ENCODE measurements around the gene SRRD. TPM values are rescaled to one million over a fixed set of nuclear protein-coding genes. Genes with fewer than 3 reads are reported as not detected.

The SRRD gene
- total and polyA plus RNA-seq, 2 donors, result 18.3 to 18.5 TPM

DNA sequence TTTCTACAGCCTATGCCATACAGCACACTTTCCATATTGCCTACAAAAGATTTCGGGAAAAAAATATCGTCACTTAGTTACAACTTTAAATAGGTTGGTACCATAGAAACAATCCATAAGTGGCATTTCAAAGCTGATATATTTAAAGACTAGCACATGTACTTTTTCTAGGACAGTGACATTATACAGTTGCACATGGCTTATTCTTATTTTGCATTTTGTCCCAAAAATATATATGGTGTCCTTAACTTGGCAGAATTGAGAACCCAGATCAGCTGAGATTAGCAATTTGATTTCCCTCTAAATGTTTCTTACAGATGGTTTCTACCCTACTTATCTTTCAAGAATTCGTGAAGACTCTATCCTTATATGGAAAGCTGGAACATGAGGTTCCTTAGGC is 32.3 kb downstream of the SRRD start:
- no peak overlapping the region for H3K27ac ChIP-seq (ENCODE audit: low read depth in 1 of 2, low read length in 1 of 2)
- H3K4me3 ChIP-seq (ENCODE audit: low read length in 2 of 2), result no peak overlapping the region
- DNase-seq (ENCODE audit: low read depth in 6 of 9, low spot score in 9 of 9), result no peak
- H3K27me3 ChIP-seq (ENCODE audit: control insufficient read depth in 2 of 2, insufficient read depth in 1 of 2, low read length in 1 of 2), result no peaks in the 10 kb centered on the region
- WGBS, result 95% methylated on average over 3 of the region's 3 CpGs
- H3K36me3 ChIP-seq (ENCODE audit: control insufficient read depth in 2 of 2, insufficient read depth in 2 of 2, low read length in 1 of 2), result no peaks in the 10 kb centered on the region
- no peaks in the 10 kb centered on the region for H3K9me3 ChIP-seq (ENCODE audit: control insufficient read depth in 2 of 2, insufficient read depth in 1 of 2, low read length in 1 of 2)
- H3K4me1 ChIP-seq (ENCODE audit: control insufficient read depth in 2 of 2, insufficient read depth in 2 of 2, low read length in 2 of 2), result peaks cover 7 to 14% of the 10 kb centered on the region in 2 donors

DNA sequence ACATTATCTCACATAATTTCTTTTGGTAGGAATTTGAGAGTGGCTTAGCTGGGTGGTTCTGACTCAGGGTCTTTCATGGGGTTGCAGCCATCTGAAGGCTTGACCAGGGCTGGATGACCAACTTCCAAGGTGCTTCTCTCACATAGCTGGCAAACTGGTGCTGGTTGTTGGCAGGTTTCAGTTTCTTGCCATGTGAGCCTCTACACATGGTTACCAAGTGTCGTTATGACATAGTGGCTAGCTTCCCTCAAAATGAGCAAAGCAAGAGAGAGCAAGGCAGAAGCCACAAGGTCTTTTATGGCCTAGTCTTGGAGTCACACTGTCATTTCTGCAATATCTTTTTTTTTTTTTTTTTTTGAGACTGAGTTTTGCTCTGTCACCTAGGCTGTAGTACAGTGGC is 32.8 kb downstream of the SRRD start:
- H3K4me1 ChIP-seq (ENCODE audit: control insufficient read depth in 2 of 2, insufficient read depth in 2 of 2, low read length in 2 of 2), result peaks cover 7 to 8% of the 10 kb centered on the region in 2 donors
- no peaks in the 10 kb centered on the region for H3K9me3 ChIP-seq (ENCODE audit: control insufficient read depth in 2 of 2, insufficient read depth in 1 of 2, low read length in 1 of 2)
- H3K36me3 ChIP-seq (ENCODE audit: control insufficient read depth in 2 of 2, insufficient read depth in 2 of 2, low read length in 1 of 2), result no peaks in the 10 kb centered on the region
- 95% methylated on average over 1 of the region's 1 CpG for WGBS
- no peaks in the 10 kb centered on the region for H3K27me3 ChIP-seq (ENCODE audit: control insufficient read depth in 2 of 2, insufficient read depth in 1 of 2, low read length in 1 of 2)
- DNase-seq (ENCODE audit: low read depth in 6 of 9, low spot score in 9 of 9), result no peak
- no peak overlapping the region for H3K27ac ChIP-seq (ENCODE audit: low read depth in 1 of 2, low read length in 1 of 2)
- no peak overlapping the region for H3K4me3 ChIP-seq (ENCODE audit: low read length in 2 of 2)

GRCh38 chr22:26517429-26517828 is 33.8 kb downstream of the SRRD start:
- H3K27ac ChIP-seq (ENCODE audit: low read depth in 1 of 2, low read length in 1 of 2), result no peak overlapping the region
- no peaks in the 10 kb centered on the region for H3K36me3 ChIP-seq (ENCODE audit: control insufficient read depth in 2 of 2, insufficient read depth in 2 of 2, low read length in 1 of 2)
- no peaks in the 10 kb centered on the region for H3K9me3 ChIP-seq (ENCODE audit: control insufficient read depth in 2 of 2, insufficient read depth in 1 of 2, low read length in 1 of 2)
- no peaks in the 10 kb centered on the region for H3K27me3 ChIP-seq (ENCODE audit: control insufficient read depth in 2 of 2, insufficient read depth in 1 of 2, low read length in 1 of 2)
- H3K4me1 ChIP-seq (ENCODE audit: control insufficient read depth in 2 of 2, insufficient read depth in 2 of 2, low read length in 2 of 2), result peaks cover 6 to 7% of the 10 kb centered on the region in 2 donors
- H3K4me3 ChIP-seq (ENCODE audit: low read length in 2 of 2), result no peak overlapping the region
- 98% methylated on average over 5 of the region's 5 CpGs for WGBS
- no peak for DNase-seq (ENCODE audit: low read depth in 6 of 9, low spot score in 9 of 9)

DNA sequence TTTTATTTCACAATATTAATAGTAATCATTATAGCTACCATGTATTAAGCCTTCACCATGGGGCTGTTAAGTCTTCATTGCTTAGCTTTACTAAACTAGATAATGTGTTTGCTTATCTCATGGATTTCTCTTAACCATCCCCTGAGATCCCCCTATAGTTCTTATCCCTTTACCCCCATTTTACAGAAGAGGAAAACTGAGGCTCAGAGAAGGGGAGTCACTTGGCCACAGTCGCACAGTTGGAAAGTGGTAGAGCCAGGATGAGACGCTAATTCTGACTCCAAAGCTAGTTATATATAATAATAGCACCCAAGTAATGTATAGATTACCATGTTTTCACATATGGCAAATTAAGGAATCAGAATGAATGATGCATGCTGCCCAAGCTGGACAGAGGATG is 38.3 kb downstream of the SRRD start:
- no peak for DNase-seq (ENCODE audit: low read depth in 6 of 9, low spot score in 9 of 9)
- Histone ChIP-seq H3K9me3 (ENCODE audit: control insufficient read depth in 2 of 2, insufficient read depth in 1 of 2, low read length in 1 of 2) (no peaks in the 10 kb centered on the region), H3K27me3 (ENCODE audit: control insufficient read depth in 2 of 2, insufficient read depth in 1 of 2, low read length in 1 of 2) (no peaks in the 10 kb centered on the region), H3K27ac (ENCODE audit: low read depth in 1 of 2, low read length in 1 of 2) (no peak overlapping the region), H3K4me1 (ENCODE audit: control insufficient read depth in 2 of 2, insufficient read depth in 2 of 2, low read length in 2 of 2) (no peaks in the 10 kb centered on the region), H3K36me3 (ENCODE audit: control insufficient read depth in 2 of 2, insufficient read depth in 2 of 2, low read length in 1 of 2) (peaks cover 8 to 17% of the 10 kb centered on the region in 2 donors), H3K4me3 (ENCODE audit: low read length in 2 of 2) (no peak overlapping the region)
- over 99% methylated on average over 2 of the region's 2 CpGs for WGBS

GRCh38 chr22:26522592-26522991 is 38.9 kb downstream of the SRRD start:
- Histone ChIP-seq H3K4me1 (ENCODE audit: control insufficient read depth in 2 of 2, insufficient read depth in 2 of 2, low read length in 2 of 2) (no peaks in the 10 kb centered on the region), H3K27ac (ENCODE audit: low read depth in 1 of 2, low read length in 1 of 2) (no peak overlapping the region), H3K36me3 (ENCODE audit: control insufficient read depth in 2 of 2, insufficient read depth in 2 of 2, low read length in 1 of 2) (peaks cover 12 to 21% of the 10 kb centered on the region in 2 donors), H3K9me3 (ENCODE audit: control insufficient read depth in 2 of 2, insufficient read depth in 1 of 2, low read length in 1 of 2) (no peaks in the 10 kb centered on the region), H3K27me3 (ENCODE audit: control insufficient read depth in 2 of 2, insufficient read depth in 1 of 2, low read length in 1 of 2) (no peaks in the 10 kb centered on the region), H3K4me3 (ENCODE audit: low read length in 2 of 2) (no peak overlapping the region)
- DNase-seq (ENCODE audit: low read depth in 6 of 9, low spot score in 9 of 9), result no peak
- over 99% methylated on average over 4 of the region's 4 CpGs for WGBS

DNA sequence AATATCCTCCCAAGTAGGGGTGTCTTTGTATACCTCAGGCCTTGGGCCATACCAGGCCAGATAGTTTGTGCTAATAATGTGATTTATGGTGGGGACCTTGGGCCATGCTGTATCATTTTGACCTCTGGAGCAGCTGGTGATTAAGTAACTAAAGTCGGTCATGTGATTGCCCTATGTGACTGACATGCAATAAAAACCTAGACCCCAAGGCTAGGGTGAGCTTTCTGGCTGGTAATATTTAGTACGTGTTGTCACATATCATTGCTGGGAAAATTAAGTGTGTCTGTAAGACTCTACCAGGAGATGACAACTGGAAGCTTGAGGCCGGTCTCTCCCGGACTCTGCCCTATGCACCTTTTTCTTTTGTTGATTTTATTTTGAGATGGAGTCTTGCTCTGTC is 41.2 kb downstream of the SRRD start:
- Histone ChIP-seq H3K4me3 (ENCODE audit: low read length in 2 of 2) (no peak overlapping the region), H3K27me3 (ENCODE audit: control insufficient read depth in 2 of 2, insufficient read depth in 1 of 2, low read length in 1 of 2) (no peaks in the 10 kb centered on the region), H3K36me3 (ENCODE audit: control insufficient read depth in 2 of 2, insufficient read depth in 2 of 2, low read length in 1 of 2) (peaks cover 23 to 26% of the 10 kb centered on the region in 2 donors), H3K9me3 (ENCODE audit: control insufficient read depth in 2 of 2, insufficient read depth in 1 of 2, low read length in 1 of 2) (no peaks in the 10 kb centered on the region), H3K4me1 (ENCODE audit: control insufficient read depth in 2 of 2, insufficient read depth in 2 of 2, low read length in 2 of 2) (no peaks in the 10 kb centered on the region), H3K27ac (ENCODE audit: low read depth in 1 of 2, low read length in 1 of 2) (no peak overlapping the region)
- 97% methylated on average over 4 of the region's 4 CpGs for WGBS
- no peak for DNase-seq (ENCODE audit: low read depth in 6 of 9, low spot score in 9 of 9)

DNA sequence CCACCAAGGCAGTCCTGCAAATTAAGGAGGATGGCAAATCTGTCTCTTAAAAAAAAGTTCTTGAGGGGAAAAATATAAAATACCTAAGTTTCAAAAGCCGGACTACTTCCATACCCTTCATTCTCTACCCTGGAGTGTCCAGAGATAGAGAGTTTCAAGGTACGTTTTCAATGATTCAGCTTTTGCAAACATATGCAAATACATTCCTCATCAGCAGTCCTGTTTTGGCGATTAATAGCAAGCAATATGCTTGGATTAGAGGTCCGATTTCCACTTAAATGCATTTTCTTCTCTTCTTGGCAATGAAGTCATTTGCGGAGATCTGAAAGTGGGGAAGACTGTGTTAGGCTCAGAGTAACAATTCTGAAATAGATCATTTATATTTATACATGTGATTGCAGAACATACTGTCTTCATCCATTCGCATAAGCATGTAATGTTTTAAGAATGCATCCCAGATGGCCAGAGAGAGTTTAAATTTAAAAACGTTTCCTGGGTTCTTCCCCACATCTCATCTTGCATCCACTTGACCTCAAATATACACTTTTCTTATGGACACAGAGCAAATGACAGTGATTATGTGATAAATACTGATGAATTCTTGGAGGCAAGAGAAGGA is 42.4 kb downstream of the SRRD start:
- Histone ChIP-seq H3K4me1 (ENCODE audit: control insufficient read depth in 2 of 2, insufficient read depth in 2 of 2, low read length in 2 of 2) (no peaks in the 10 kb centered on the region), H3K27me3 (ENCODE audit: control insufficient read depth in 2 of 2, insufficient read depth in 1 of 2, low read length in 1 of 2) (no peaks in the 10 kb centered on the region), H3K36me3 (ENCODE audit: control insufficient read depth in 2 of 2, insufficient read depth in 2 of 2, low read length in 1 of 2) (peaks cover 23 to 26% of the 10 kb centered on the region in 2 donors), H3K4me3 (ENCODE audit: low read length in 2 of 2) (no peak overlapping the region), H3K9me3 (ENCODE audit: control insufficient read depth in 2 of 2, insufficient read depth in 1 of 2, low read length in 1 of 2) (no peaks in the 10 kb centered on the region), H3K27ac (ENCODE audit: low read depth in 1 of 2, low read length in 1 of 2) (no peak overlapping the region)
- no peak for DNase-seq (ENCODE audit: low read depth in 6 of 9, low spot score in 9 of 9)
- WGBS, result 96% methylated on average over 7 of the region's 7 CpGs

GRCh38 chr22:26527167-26527566 is 43.5 kb downstream of the SRRD start:
- H3K27ac ChIP-seq (ENCODE audit: low read depth in 1 of 2, low read length in 1 of 2), result no peak overlapping the region
- H3K27me3 ChIP-seq (ENCODE audit: control insufficient read depth in 2 of 2, insufficient read depth in 1 of 2, low read length in 1 of 2), result no peaks in the 10 kb centered on the region
- DNase-seq (ENCODE audit: low read depth in 6 of 9, low spot score in 9 of 9), result no peak
- H3K4me3 ChIP-seq (ENCODE audit: low read length in 2 of 2), result no peak overlapping the region
- H3K9me3 ChIP-seq (ENCODE audit: control insufficient read depth in 2 of 2, insufficient read depth in 1 of 2, low read length in 1 of 2), result no peaks in the 10 kb centered on the region
- no peaks in the 10 kb centered on the region for H3K4me1 ChIP-seq (ENCODE audit: control insufficient read depth in 2 of 2, insufficient read depth in 2 of 2, low read length in 2 of 2)
- H3K36me3 ChIP-seq (ENCODE audit: control insufficient read depth in 2 of 2, insufficient read depth in 2 of 2, low read length in 1 of 2), result peaks cover 30 to 31% of the 10 kb centered on the region in 2 donors
- 86% methylated on average over 3 of the region's 3 CpGs for WGBS

DNA sequence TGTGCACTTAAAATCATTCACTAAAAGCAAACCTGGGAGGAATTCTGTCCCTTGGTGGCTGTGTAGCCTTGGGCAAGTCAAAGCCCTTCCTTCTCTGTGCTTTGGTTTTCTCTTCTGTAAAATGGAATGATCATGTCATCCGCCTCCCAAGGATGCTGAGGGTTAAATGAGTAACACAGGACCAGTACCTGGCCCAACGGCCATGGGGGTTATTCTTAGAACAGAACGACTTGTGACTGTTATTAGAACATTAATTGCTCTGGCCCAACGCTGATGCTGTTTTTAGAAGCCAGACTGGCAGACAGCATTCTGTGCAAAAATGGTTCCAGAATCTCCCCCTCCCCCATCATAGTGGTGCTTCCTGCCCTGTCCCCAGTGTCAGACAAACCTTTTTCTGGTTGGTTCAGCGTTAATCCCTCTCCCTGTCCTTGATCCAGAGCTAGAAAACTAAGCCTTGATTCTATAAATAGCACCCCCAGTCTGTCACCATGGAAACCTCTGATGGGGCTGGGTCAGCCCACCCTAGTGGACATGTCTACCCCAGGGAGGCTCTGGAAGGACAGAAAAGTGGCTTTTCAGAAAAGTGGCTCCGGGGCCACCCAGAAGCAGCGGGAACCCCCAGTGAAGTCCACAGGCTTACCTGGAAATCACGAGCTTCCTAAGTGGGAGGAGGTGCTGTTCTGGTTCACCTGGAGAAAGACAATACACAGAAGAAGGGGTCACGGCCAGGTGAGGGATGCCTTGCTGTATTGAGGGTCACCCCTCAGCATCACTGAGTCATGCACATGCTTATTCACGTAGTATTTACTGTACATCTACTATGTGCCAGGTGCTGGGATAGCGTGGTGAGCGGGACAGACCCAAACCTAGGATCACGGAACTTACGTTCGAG is 44.1 kb downstream of the SRRD start:
- WGBS, result 90% methylated on average over 15 of the region's 15 CpGs
- H3K4me1 ChIP-seq (ENCODE audit: control insufficient read depth in 2 of 2, insufficient read depth in 2 of 2, low read length in 2 of 2), result no peaks in the 10 kb centered on the region
- H3K27ac ChIP-seq (ENCODE audit: low read depth in 1 of 2, low read length in 1 of 2), result no peak overlapping the region
- no peak overlapping the region for H3K4me3 ChIP-seq (ENCODE audit: low read length in 2 of 2)
- H3K9me3 ChIP-seq (ENCODE audit: control insufficient read depth in 2 of 2, insufficient read depth in 1 of 2, low read length in 1 of 2), result no peaks in the 10 kb centered on the region
- no peak for DNase-seq (ENCODE audit: low read depth in 6 of 9, low spot score in 9 of 9)
- H3K27me3 ChIP-seq (ENCODE audit: control insufficient read depth in 2 of 2, insufficient read depth in 1 of 2, low read length in 1 of 2), result no peaks in the 10 kb centered on the region
- H3K36me3 ChIP-seq (ENCODE audit: control insufficient read depth in 2 of 2, insufficient read depth in 2 of 2, low read length in 1 of 2), result peaks cover 31 to 32% of the 10 kb centered on the region in 2 donors
